Vagina (tissue), 2 donors: ENCODE measurements around the gene RASSF8.

ENCODE experiments used
- POLR2A ChIP-seq, 2 donors: fragments of 450-650 bp; IDR thresholded peaks; one replicate each; pipeline ENCODE4 v1.6.1; 2017; ENCODE audit warnings: antibody characterized with exemption in 2 of 2, mild to moderate bottlenecking in 2 of 2, moderate library complexity in 2 of 2
- TF ChIP-seq, protein P1 (sequence below), 3 experiments: fragments of 450-650 bp in 2 of 3; fragments of 200-600 bp in 1 of 3; sonication (generic) in 1 of 3; IDR thresholded peaks; one replicate each; pipeline ENCODE4 v1.5.1; 2017 to 2019; ENCODE audit warnings: antibody characterized with exemption in 3 of 3, mild to moderate bottlenecking in 2 of 3, moderate library complexity in 2 of 3

DNA sequence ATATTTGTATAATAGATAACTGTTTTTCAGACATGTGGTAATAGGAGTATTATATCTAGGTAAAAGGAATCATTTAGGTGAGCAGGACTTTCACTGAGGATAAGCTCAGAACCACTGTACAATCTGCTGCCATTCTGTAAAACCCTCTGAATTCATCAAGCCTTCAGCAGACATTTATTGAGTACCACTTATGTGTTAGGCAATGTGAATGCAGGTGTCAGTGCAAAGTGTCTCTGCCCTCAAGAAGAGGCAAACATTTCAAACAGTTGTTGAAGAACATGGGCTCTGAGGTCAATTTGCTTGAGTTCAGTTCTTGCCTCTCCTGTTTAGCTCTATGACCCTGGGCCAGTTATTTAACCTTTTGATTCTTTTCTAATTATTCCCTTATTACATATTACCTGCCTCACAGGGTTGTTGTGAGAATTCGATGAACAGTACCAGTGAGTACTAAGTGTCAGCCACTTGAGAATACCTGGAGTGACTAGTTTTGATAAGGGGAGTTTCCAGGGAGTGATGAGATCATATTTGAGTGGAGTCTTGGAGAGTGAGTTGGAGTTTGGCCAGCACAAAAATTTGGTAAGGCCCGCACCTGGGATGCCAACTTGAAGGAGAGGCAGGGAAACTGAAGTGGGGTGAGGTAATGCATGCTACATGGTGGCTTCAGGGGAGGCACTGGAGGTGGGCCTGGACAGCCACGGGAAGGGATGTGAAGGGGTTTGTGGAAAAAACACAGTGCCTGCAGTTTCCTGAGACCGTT is 33.7 kb downstream of the RASSF8 start:
- TF ChIP-seq, protein P1, sequence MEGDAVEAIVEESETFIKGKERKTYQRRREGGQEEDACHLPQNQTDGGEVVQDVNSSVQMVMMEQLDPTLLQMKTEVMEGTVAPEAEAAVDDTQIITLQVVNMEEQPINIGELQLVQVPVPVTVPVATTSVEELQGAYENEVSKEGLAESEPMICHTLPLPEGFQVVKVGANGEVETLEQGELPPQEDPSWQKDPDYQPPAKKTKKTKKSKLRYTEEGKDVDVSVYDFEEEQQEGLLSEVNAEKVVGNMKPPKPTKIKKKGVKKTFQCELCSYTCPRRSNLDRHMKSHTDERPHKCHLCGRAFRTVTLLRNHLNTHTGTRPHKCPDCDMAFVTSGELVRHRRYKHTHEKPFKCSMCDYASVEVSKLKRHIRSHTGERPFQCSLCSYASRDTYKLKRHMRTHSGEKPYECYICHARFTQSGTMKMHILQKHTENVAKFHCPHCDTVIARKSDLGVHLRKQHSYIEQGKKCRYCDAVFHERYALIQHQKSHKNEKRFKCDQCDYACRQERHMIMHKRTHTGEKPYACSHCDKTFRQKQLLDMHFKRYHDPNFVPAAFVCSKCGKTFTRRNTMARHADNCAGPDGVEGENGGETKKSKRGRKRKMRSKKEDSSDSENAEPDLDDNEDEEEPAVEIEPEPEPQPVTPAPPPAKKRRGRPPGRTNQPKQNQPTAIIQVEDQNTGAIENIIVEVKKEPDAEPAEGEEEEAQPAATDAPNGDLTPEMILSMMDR (IDR thresholded peaks at IDR 0.05) = no peak
- no peak for TF ChIP-seq POLR2A (IDR thresholded peaks at IDR 0.05)
